Natural killer cell treated with Interleukin-12 subunit alpha and Interleukin-12 subunit beta and Interleukin-15 and Interleukin-18, amount 100 ng/mL, for 72 hours (primary cell): ENCODE results near the gene LRRN4CL. TPM values are rescaled to one million over a fixed set of nuclear protein-coding genes. Genes with fewer than 3 reads are reported as not detected.
"Not testable (repeated sequence)": the region's sequence is repeated elsewhere in the genome, so short reads cannot be mapped to it uniquely, and the experiment has no call there.

Experiments used
- ATAC-seq, 2 donors: fragments of 150-1000 bp; cut with Tn5 transposase in 1 of 2; sonication (Bioruptor Pico), chemical (Tn5 transposase) in 1 of 2; 2 replicates each; pipeline ENCODE4 v1.10.0; 2021
- DNase-seq: peaks from one replicate; pipeline ENCODE4 v3.0.0; 2022; ENCODE audit warnings: low spot score
- H3K27ac Mint-ChIP-seq, 2 donors: 1 replicate in 1 of 2; 2 replicates in 1 of 2; pipeline ENCODE4 v1.8.0; 2022; ENCODE audit warnings: mixed read lengths in 2 of 2, mild to moderate bottlenecking in 1 of 2, moderate library complexity in 1 of 2
- H3K27me3 Mint-ChIP-seq, 2 donors: 1 replicate in 1 of 2; 2 replicates in 1 of 2; pipeline ENCODE4 v1.8.0; 2022; ENCODE audit warnings: mixed read lengths in 2 of 2
- H3K36me3 Mint-ChIP-seq: one replicate; pipeline ENCODE4 v1.8.0; 2022; ENCODE audit warnings: mixed read lengths
- H3K4me1 Mint-ChIP-seq, 2 donors: 1 replicate in 1 of 2; 2 replicates in 1 of 2; pipeline ENCODE4 v1.8.0; 2022; ENCODE audit warnings: low read depth in 2 of 2, mixed read lengths in 2 of 2, mild to moderate bottlenecking in 1 of 2
- H3K4me3 Mint-ChIP-seq: one replicate; pipeline ENCODE4 v1.8.0; 2022; ENCODE audit warnings: mixed read lengths
- H3K9me3 Mint-ChIP-seq: 2 replicates; pipeline ENCODE4 v1.8.0; 2022; ENCODE audit warnings: mixed read lengths
- total RNA-seq, 2 donors: library from RNA; stranded (reverse); gene quantifications; one replicate each; pipeline ENCODE4 v1.2.3, GENCODE V29; 2022

LRRN4CL gene
- total RNA-seq, 2 donors from 2014 or later: 0.36 to 0.52 TPM

GRCh38 chr11:62677714-62678113 lies 11.6 kb downstream of the LRRN4CL start:
- Mint-ChIP-seq H3K4me1 (peaks cover 30 to 32% of the 10 kb centered on the region in 2 donors), H3K4me3 (peak overlapping the region; percentile 89), H3K36me3 (peaks cover 22% of the 10 kb centered on the region)

GRCh38 chr11:62677156-62677555 lies 12.2 kb downstream of the LRRN4CL start:
- H3K36me3 Mint-ChIP-seq: peaks cover 22% of the 10 kb centered on the region
- ATAC-seq: no peak
- H3K9me3 Mint-ChIP-seq: no peaks in the 10 kb centered on the region
- no peaks in the 10 kb centered on the region for H3K27me3 Mint-ChIP-seq
- H3K4me1 Mint-ChIP-seq: peaks cover 30 to 36% of the 10 kb centered on the region in 2 donors
- no peak for DNase-seq
- peak overlapping the region; percentile 85 to 94 for H3K27ac Mint-ChIP-seq
- H3K4me3 Mint-ChIP-seq: peak overlapping the region; percentile 89

More at GRCh38 chr11:62677714-62678113, 11.6 kb downstream of the LRRN4CL start:
- DNase-seq (no peak), ATAC-seq (no peak)
- Mint-ChIP-seq H3K9me3 (no peaks in the 10 kb centered on the region), H3K27ac (peak overlapping the region; percentile 85 to 94), H3K27me3 (no peaks in the 10 kb centered on the region)

GRCh38 chr11:62676698-62677097 lies 12.6 kb downstream of the LRRN4CL start:
- ATAC-seq (no peak), DNase-seq (peak; percentile 40)
- Mint-ChIP-seq H3K4me1 (peaks cover 30 to 38% of the 10 kb centered on the region in 2 donors), H3K4me3 (peak overlapping the region; percentile 89), H3K9me3 (no peaks in the 10 kb centered on the region), H3K27ac (peak overlapping the region; percentile 85 to 94), H3K36me3 (peaks cover 22% of the 10 kb centered on the region), H3K27me3 (no peaks in the 10 kb centered on the region)

GRCh38 chr11:62675415-62675814 lies 13.9 kb downstream of the LRRN4CL start:
- H3K27me3 Mint-ChIP-seq, H3K4me3 Mint-ChIP-seq, H3K27ac Mint-ChIP-seq, H3K9me3 Mint-ChIP-seq, ATAC-seq: not testable (repeated sequence)
- DNase-seq: peak; percentile 15
- H3K4me1 Mint-ChIP-seq: peaks cover 38 to 42% of the 10 kb centered on the region in 2 donors
- peaks cover 22% of the 10 kb centered on the region for H3K36me3 Mint-ChIP-seq

GRCh38 chr11:62673196-62673525 lies 16.2 kb downstream of the LRRN4CL start:
- Mint-ChIP-seq H3K27me3 (no peaks in the 10 kb centered on the region), H3K4me1 (peaks cover 33 to 37% of the 10 kb centered on the region in 2 donors), H3K4me3 (peak overlapping the region; percentile 94), H3K36me3 (peaks cover 21% of the 10 kb centered on the region), H3K9me3 (no peaks in the 10 kb centered on the region), H3K27ac (peak overlapping the region; percentile 91 to 96)
- DNase-seq: no peak
- no peak for ATAC-seq

GRCh38 chr11:62671608-62672389 lies 17.5 kb downstream of the LRRN4CL start, which contains the start of the genes LBHD1 and UQCC3:
Gene LBHD1, minus strand, starts transcription at chr11:62672267. Its CDS starts 2,236 bp downstream, at chr11:62670031.
Gene UQCC3, plus strand, starts transcription at chr11:62671673. Its CDS starts 73 bp downstream, at chr11:62671746.
- DNase-seq (peak; percentile 84), ATAC-seq (peak; percentile 92 to 94)
- H3K9me3 Mint-ChIP-seq: no peaks in the 10 kb centered on the region
- no peaks in the 10 kb centered on the region for H3K27me3 Mint-ChIP-seq
- peak within 1 kb of the TSS; percentile 94 for H3K4me3 Mint-ChIP-seq
- H3K36me3 Mint-ChIP-seq: peaks cover 13% of the 10 kb centered on the region
- H3K27ac Mint-ChIP-seq: peak within 1 kb of the TSS; percentile 91 to 96
- peaks cover 25 to 31% of the 10 kb centered on the region in 2 donors for H3K4me1 Mint-ChIP-seq

- peaks cover 28 to 34% of the 10 kb centered on the region in 2 donors for H3K4me1 Mint-ChIP-seq
- H3K4me3 Mint-ChIP-seq: peak overlapping the region; percentile 94
- no peaks in the 10 kb centered on the region for H3K27me3 Mint-ChIP-seq
- H3K27ac Mint-ChIP-seq: peak overlapping the region; percentile 91 to 96
- no peaks in the 10 kb centered on the region for H3K9me3 Mint-ChIP-seq
- DNase-seq (no peak), ATAC-seq (peak; percentile 33 to 45)
- H3K36me3 Mint-ChIP-seq: peaks cover 14% of the 10 kb centered on the region
Observed at GRCh38 chr11:62671236-62671607, 18.1 kb downstream of the LRRN4CL start.

GRCh38 chr11:62669420-62670161 lies 19.7 kb downstream of the LRRN4CL start:
- no peak for DNase-seq
- Mint-ChIP-seq H3K27me3 (no peaks in the 10 kb centered on the region), H3K9me3 (no peaks in the 10 kb centered on the region), H3K4me1 (peaks cover 25 to 33% of the 10 kb centered on the region in 2 donors), H3K36me3 (peaks cover 9% of the 10 kb centered on the region), H3K4me3 (peak overlapping the region; percentile 94), H3K27ac (peak overlapping the region; percentile 91 to 96)
- ATAC-seq: no peak

- no peaks in the 10 kb centered on the region for H3K9me3 Mint-ChIP-seq
- peak overlapping the region; percentile 96 for H3K4me3 Mint-ChIP-seq
- DNase-seq (no peak), ATAC-seq (no peak)
- H3K27ac Mint-ChIP-seq: peak overlapping the region; percentile 89 to 94
- peaks cover 33 to 35% of the 10 kb centered on the region in 2 donors for H3K4me1 Mint-ChIP-seq
- peaks cover 16% of the 10 kb centered on the region for H3K36me3 Mint-ChIP-seq
- H3K27me3 Mint-ChIP-seq: no peaks in the 10 kb centered on the region
Observed at GRCh38 chr11:62667460-62667859, 21.9 kb downstream of the LRRN4CL start.

GRCh38 chr11:62666259-62666926 lies 22.9 kb downstream of the LRRN4CL start:
- H3K9me3 Mint-ChIP-seq: no peaks in the 10 kb centered on the region
- ATAC-seq (no peak), DNase-seq (no peak)
- H3K27ac Mint-ChIP-seq: peak overlapping the region; percentile 89 to 94
- H3K36me3 Mint-ChIP-seq: peaks cover 17% of the 10 kb centered on the region
- no peaks in the 10 kb centered on the region for H3K27me3 Mint-ChIP-seq
- H3K4me3 Mint-ChIP-seq: peak overlapping the region; percentile 96
- peaks cover 31 to 34% of the 10 kb centered on the region in 2 donors for H3K4me1 Mint-ChIP-seq

- peak overlapping the region; percentile 89 to 94 for H3K27ac Mint-ChIP-seq
- no peaks in the 10 kb centered on the region for H3K9me3 Mint-ChIP-seq
- peaks cover 25 to 28% of the 10 kb centered on the region in 2 donors for H3K4me1 Mint-ChIP-seq
- H3K27me3 Mint-ChIP-seq: no peaks in the 10 kb centered on the region
- DNase-seq: no peak
- peaks cover 17% of the 10 kb centered on the region for H3K36me3 Mint-ChIP-seq
- H3K4me3 Mint-ChIP-seq: peak overlapping the region; percentile 96
- ATAC-seq: peak; percentile 42 to 55
Observed at GRCh38 chr11:62665599-62666258, 23.6 kb downstream of the LRRN4CL start.

- Mint-ChIP-seq H3K27ac (peak within 1 kb of the TSS; percentile 89 to 94), H3K9me3 (no peaks in the 10 kb centered on the region), H3K36me3 (peaks cover 17% of the 10 kb centered on the region), H3K4me1 (peaks cover 23% of the 10 kb centered on the region in 2 donors), H3K27me3 (no peaks in the 10 kb centered on the region), H3K4me3 (peak within 1 kb of the TSS; percentile 96)
- peak; percentile 95 to 97 for ATAC-seq
- peak; percentile 96 for DNase-seq
Observed at GRCh38 chr11:62665075-62665598, 24.2 kb downstream of the LRRN4CL start, which contains the start of the genes C11orf98 and CSKMT. Gene C11orf98, minus strand, starts transcription at chr11:62665210. Its CDS starts 41 bp downstream, at chr11:62665169. Gene CSKMT, plus strand, starts transcription at chr11:62665312. Its CDS starts 568 bp downstream, at chr11:62665880.
